ENCODE measurements around the gene SH3GL2.

The SH3GL2 gene

DNA sequence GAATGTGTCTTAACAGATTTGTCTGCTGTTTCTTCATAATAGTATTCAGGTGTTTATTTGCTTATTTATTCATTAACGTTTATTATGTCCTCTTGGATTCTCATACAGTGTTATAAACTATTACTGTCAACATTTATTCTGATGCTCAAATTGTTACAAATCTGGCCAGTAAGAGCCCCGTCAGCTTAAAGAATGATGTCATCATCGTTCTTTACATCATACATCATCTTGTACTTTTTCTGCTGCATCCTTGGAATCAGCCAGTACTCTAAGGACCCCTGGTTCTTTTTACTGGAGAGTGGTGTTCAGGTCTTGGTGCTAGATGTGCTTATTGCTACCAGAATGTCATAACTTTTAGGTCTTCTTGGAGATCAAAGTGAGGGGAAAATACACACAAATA, 86.6 kb downstream of the SH3GL2 start:
- H3K9me3 ChIP-seq (ENCODE audit: control insufficient read depth in 1 of 2, low read length in 2 of 2) = no peaks in the 10 kb centered on the region
- H3K36me3 ChIP-seq (ENCODE audit: control insufficient read depth in 1 of 2, insufficient read depth in 2 of 2, low read length in 2 of 2) = no peaks in the 10 kb centered on the region
- no peak overlapping the region for H3K27ac ChIP-seq (ENCODE audit: low read length)
- no peaks in the 10 kb centered on the region for H3K4me1 ChIP-seq (ENCODE audit: control insufficient read depth in 1 of 2, insufficient read depth in 2 of 2, low read length in 2 of 2)
- H3K4me3 ChIP-seq (ENCODE audit: low read depth in 1 of 2, low read length in 2 of 2) = no peak overlapping the region
- no peaks in the 10 kb centered on the region for H3K27me3 ChIP-seq (ENCODE audit: low read depth, low read length)

GRCh38 chr9:17669206-17669605, 90.3 kb downstream of the SH3GL2 start:
- Histone ChIP-seq H3K36me3 (ENCODE audit: control insufficient read depth in 1 of 2, insufficient read depth in 2 of 2, low read length in 2 of 2) (no peaks in the 10 kb centered on the region), H3K4me3 (ENCODE audit: low read depth in 1 of 2, low read length in 2 of 2) (no peak overlapping the region), H3K9me3 (ENCODE audit: control insufficient read depth in 1 of 2, low read length in 2 of 2) (no peaks in the 10 kb centered on the region), H3K4me1 (ENCODE audit: control insufficient read depth in 1 of 2, insufficient read depth in 2 of 2, low read length in 2 of 2) (no peaks in the 10 kb centered on the region), H3K27ac (ENCODE audit: low read length) (no peak overlapping the region), H3K27me3 (ENCODE audit: low read depth, low read length) (no peaks in the 10 kb centered on the region)

- no peaks in the 10 kb centered on the region for H3K27me3 ChIP-seq (ENCODE audit: low read depth, low read length)
- H3K36me3 ChIP-seq (ENCODE audit: control insufficient read depth in 1 of 2, insufficient read depth in 2 of 2, low read length in 2 of 2) = no peaks in the 10 kb centered on the region
- peaks cover 0 to 14% of the 10 kb centered on the region in 2 donors for H3K9me3 ChIP-seq (ENCODE audit: control insufficient read depth in 1 of 2, low read length in 2 of 2)
- H3K4me3 ChIP-seq (ENCODE audit: low read depth in 1 of 2, low read length in 2 of 2) = no peak overlapping the region
- H3K4me1 ChIP-seq (ENCODE audit: control insufficient read depth in 1 of 2, insufficient read depth in 2 of 2, low read length in 2 of 2) = no peaks in the 10 kb centered on the region
- no peak overlapping the region for H3K27ac ChIP-seq (ENCODE audit: low read length)
Observed at GRCh38 chr9:17682684-17683083, 103.8 kb downstream of the SH3GL2 start.

DNA sequence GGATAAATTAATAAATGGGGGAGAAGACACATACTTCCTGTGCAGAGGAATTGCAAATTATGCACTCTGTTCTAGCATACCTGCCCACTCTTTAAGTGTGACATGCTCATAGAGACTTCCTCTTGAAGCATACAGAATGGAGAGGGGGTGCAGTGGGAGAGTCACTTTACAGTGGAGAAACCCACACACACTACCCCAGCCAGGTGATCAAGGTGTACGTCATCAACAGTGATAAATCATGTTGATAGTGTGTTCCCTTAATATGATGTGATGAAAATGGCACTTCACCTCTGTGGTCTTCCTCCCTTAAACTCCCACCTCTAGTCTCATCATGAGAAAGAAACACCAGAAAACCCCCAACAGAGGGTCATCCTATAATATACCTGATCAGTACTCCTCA, 110.0 kb downstream of the SH3GL2 start:
- Histone ChIP-seq H3K4me1 (ENCODE audit: control insufficient read depth in 1 of 2, insufficient read depth in 2 of 2, low read length in 2 of 2) (no peaks in the 10 kb centered on the region), H3K27ac (ENCODE audit: low read length) (no peak overlapping the region), H3K9me3 (ENCODE audit: control insufficient read depth in 1 of 2, low read length in 2 of 2) (peaks cover 0 to 9% of the 10 kb centered on the region in 2 donors), H3K27me3 (ENCODE audit: low read depth, low read length) (no peaks in the 10 kb centered on the region), H3K4me3 (ENCODE audit: low read depth in 1 of 2, low read length in 2 of 2) (no peak overlapping the region), H3K36me3 (ENCODE audit: control insufficient read depth in 1 of 2, insufficient read depth in 2 of 2, low read length in 2 of 2) (no peaks in the 10 kb centered on the region)

DNA sequence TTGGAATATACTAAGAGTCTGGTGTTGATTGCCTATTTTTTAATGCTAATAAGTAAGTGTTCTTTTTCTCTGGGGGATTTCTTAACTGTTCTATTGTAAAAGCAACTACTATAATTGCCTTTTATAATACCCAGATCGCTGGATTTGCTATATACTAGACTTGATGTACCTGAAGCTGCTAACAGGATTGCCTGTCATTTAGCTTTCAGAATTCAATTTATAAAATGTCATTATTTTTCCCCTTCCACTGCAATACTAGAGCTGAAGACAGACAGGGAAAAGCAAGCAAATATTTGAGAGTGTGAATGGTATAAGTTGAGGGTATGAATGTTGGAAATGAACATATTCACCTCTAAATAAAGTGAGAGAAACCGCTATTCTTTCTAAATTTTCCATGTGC, 115.5 kb downstream of the SH3GL2 start:
- Histone ChIP-seq H3K4me3 (ENCODE audit: low read depth in 1 of 2, low read length in 2 of 2) (no peak overlapping the region), H3K9me3 (ENCODE audit: control insufficient read depth in 1 of 2, low read length in 2 of 2) (no peaks in the 10 kb centered on the region), H3K27ac (ENCODE audit: low read length) (no peak overlapping the region), H3K36me3 (ENCODE audit: control insufficient read depth in 1 of 2, insufficient read depth in 2 of 2, low read length in 2 of 2) (no peaks in the 10 kb centered on the region), H3K27me3 (ENCODE audit: low read depth, low read length) (no peaks in the 10 kb centered on the region), H3K4me1 (ENCODE audit: control insufficient read depth in 1 of 2, insufficient read depth in 2 of 2, low read length in 2 of 2) (no peaks in the 10 kb centered on the region)

DNA sequence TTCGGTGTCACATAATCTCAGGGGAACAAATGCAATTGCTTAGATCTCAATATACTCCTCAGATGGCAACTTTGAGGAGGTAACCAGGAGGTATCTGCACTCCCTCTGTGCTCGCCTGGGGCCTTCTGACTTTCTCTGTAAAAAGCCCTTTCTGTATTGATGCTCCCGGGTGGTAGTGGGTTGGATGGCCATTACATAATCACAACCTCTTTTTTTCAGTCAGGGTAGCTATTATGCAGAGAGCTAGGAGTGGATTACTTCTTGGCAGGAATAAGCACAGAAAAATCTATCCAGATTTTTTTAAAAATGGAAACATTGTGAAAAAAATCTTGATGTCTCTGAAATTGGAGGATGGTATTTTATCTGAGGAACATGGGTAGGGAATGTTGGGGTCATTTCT, 116.6 kb downstream of the SH3GL2 start:
- Histone ChIP-seq H3K36me3 (ENCODE audit: control insufficient read depth in 1 of 2, insufficient read depth in 2 of 2, low read length in 2 of 2) (no peaks in the 10 kb centered on the region), H3K27ac (ENCODE audit: low read length) (no peak overlapping the region), H3K9me3 (ENCODE audit: control insufficient read depth in 1 of 2, low read length in 2 of 2) (no peaks in the 10 kb centered on the region), H3K4me1 (ENCODE audit: control insufficient read depth in 1 of 2, insufficient read depth in 2 of 2, low read length in 2 of 2) (no peaks in the 10 kb centered on the region), H3K27me3 (ENCODE audit: low read depth, low read length) (no peaks in the 10 kb centered on the region), H3K4me3 (ENCODE audit: low read depth in 1 of 2, low read length in 2 of 2) (no peak overlapping the region)

DNA sequence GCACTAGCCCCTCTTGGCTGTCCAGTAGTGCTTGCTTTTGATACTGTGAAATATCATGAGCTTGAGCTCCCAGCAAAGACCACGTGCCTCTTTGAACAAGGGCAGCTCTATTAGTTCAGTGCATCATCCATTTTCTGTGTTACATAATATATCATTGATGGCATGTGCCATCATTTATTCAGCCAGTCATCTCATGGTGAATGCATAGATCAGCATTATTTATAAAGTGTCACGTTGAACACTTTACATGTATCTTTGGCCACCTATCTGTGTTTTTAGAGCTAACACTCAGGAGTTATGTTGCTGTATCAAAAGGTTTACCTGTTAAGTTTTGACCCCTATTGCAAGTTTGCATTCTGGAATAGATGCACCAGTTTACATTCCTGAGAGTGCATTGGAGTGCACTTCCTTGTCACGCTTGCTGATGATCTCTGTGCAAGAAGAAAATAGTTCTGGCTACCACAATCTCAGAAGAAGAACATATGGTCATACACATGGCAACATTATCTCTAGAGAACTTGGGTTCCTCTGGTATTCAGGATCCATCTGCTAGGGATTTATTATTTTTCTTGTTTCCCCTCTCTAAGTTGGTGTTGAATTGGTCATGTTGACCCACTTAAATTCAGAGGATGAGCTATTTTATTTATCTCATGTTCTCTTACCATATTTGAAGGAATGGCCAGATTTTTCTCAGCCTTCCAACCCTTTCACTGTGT, 120.9 kb downstream of the SH3GL2 start:
- Histone ChIP-seq H3K4me3 (ENCODE audit: low read depth in 1 of 2, low read length in 2 of 2) (no peak overlapping the region), H3K9me3 (ENCODE audit: control insufficient read depth in 1 of 2, low read length in 2 of 2) (no peaks in the 10 kb centered on the region), H3K4me1 (ENCODE audit: control insufficient read depth in 1 of 2, insufficient read depth in 2 of 2, low read length in 2 of 2) (no peaks in the 10 kb centered on the region), H3K36me3 (ENCODE audit: control insufficient read depth in 1 of 2, insufficient read depth in 2 of 2, low read length in 2 of 2) (no peaks in the 10 kb centered on the region), H3K27ac (ENCODE audit: low read length) (no peak overlapping the region), H3K27me3 (ENCODE audit: low read depth, low read length) (no peaks in the 10 kb centered on the region)

GRCh38 chr9:17706347-17706746, 127.5 kb downstream of the SH3GL2 start:
- Histone ChIP-seq H3K27ac (ENCODE audit: low read length) (no peak overlapping the region), H3K36me3 (ENCODE audit: control insufficient read depth in 1 of 2, insufficient read depth in 2 of 2, low read length in 2 of 2) (no peaks in the 10 kb centered on the region), H3K27me3 (ENCODE audit: low read depth, low read length) (no peaks in the 10 kb centered on the region), H3K4me1 (ENCODE audit: control insufficient read depth in 1 of 2, insufficient read depth in 2 of 2, low read length in 2 of 2) (no peaks in the 10 kb centered on the region), H3K4me3 (ENCODE audit: low read depth in 1 of 2, low read length in 2 of 2) (no peak overlapping the region), H3K9me3 (ENCODE audit: control insufficient read depth in 1 of 2, low read length in 2 of 2) (peaks cover 0 to 4% of the 10 kb centered on the region in 2 donors)

GRCh38 chr9:17719053-17719452, 140.2 kb downstream of the SH3GL2 start:
- H3K27ac ChIP-seq (ENCODE audit: low read length) = no peak overlapping the region
- no peak overlapping the region for H3K4me3 ChIP-seq (ENCODE audit: low read depth in 1 of 2, low read length in 2 of 2)
- no peaks in the 10 kb centered on the region for H3K27me3 ChIP-seq (ENCODE audit: low read depth, low read length)
- H3K36me3 ChIP-seq (ENCODE audit: control insufficient read depth in 1 of 2, insufficient read depth in 2 of 2, low read length in 2 of 2) = no peaks in the 10 kb centered on the region
- H3K9me3 ChIP-seq (ENCODE audit: control insufficient read depth in 1 of 2, low read length in 2 of 2) = peaks cover 0 to 4% of the 10 kb centered on the region in 2 donors
- H3K4me1 ChIP-seq (ENCODE audit: control insufficient read depth in 1 of 2, insufficient read depth in 2 of 2, low read length in 2 of 2) = no peaks in the 10 kb centered on the region

DNA sequence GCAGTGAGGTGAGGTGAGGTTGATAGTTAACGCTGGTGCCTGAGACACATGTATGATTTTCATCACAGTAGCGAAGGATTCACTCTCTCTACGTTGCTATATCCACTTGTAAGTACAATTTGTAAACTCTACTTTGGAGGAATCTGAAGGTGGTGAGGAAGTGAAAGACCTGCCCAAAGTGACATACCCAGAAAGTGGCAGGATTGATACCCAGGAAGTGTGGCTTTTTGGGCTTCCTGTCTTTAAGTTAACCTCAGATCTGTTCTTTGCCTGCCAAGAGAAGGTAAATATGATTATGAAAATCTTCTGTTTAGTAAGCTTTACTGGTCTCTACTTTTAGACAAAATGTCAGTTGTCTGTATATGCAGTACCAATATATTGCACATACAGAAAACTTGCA, 143.1 kb downstream of the SH3GL2 start:
- Histone ChIP-seq H3K27ac (ENCODE audit: low read length) (no peak overlapping the region), H3K36me3 (ENCODE audit: control insufficient read depth in 1 of 2, insufficient read depth in 2 of 2, low read length in 2 of 2) (no peaks in the 10 kb centered on the region), H3K4me1 (ENCODE audit: control insufficient read depth in 1 of 2, insufficient read depth in 2 of 2, low read length in 2 of 2) (no peaks in the 10 kb centered on the region), H3K9me3 (ENCODE audit: control insufficient read depth in 1 of 2, low read length in 2 of 2) (peaks cover 4 to 8% of the 10 kb centered on the region in 2 donors), H3K4me3 (ENCODE audit: low read depth in 1 of 2, low read length in 2 of 2) (no peak overlapping the region), H3K27me3 (ENCODE audit: low read depth, low read length) (no peaks in the 10 kb centered on the region)

GRCh38 chr9:17723656-17724055, 144.8 kb downstream of the SH3GL2 start:
- no peaks in the 10 kb centered on the region for H3K4me1 ChIP-seq (ENCODE audit: control insufficient read depth in 1 of 2, insufficient read depth in 2 of 2, low read length in 2 of 2)
- H3K36me3 ChIP-seq (ENCODE audit: control insufficient read depth in 1 of 2, insufficient read depth in 2 of 2, low read length in 2 of 2) = no peaks in the 10 kb centered on the region
- no peak overlapping the region for H3K27ac ChIP-seq (ENCODE audit: low read length)
- H3K4me3 ChIP-seq (ENCODE audit: low read depth in 1 of 2, low read length in 2 of 2) = no peak overlapping the region
- H3K9me3 ChIP-seq (ENCODE audit: control insufficient read depth in 1 of 2, low read length in 2 of 2) = peaks cover 4 to 8% of the 10 kb centered on the region in 2 donors
- no peaks in the 10 kb centered on the region for H3K27me3 ChIP-seq (ENCODE audit: low read depth, low read length)

DNA sequence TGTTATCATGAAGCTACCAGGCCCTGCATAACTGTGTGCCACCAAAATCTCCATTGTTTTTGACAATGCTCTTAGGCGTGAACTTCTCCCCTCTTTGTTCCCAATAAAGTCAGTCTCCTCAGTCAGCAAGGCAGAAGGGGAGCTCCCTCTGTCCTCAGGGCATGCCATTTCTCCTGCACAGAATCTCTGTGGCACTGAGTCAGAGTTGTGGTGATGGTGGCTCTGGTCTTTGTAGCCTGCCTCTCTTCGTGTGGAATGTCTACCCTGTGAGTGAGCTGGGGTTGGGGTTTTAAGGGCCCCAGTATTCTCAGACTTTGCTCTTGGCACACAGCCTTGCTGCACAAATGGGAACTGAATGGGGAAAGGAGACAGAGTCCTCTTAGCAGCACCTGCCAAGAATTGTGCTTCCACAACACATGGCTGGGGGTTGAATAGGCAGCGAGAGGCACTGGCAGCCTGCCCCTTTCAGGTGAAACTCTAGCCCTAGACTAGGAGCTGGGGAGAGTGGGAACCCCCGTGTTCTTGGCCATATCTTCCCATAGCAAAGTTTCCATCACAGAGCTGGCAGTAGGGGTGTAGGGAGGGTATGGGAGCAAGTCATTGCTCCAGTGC, 146.6 kb downstream of the SH3GL2 start:
- Histone ChIP-seq H3K27me3 (ENCODE audit: low read depth, low read length) (no peaks in the 10 kb centered on the region), H3K27ac (ENCODE audit: low read length) (no peak overlapping the region), H3K9me3 (ENCODE audit: control insufficient read depth in 1 of 2, low read length in 2 of 2) (peaks cover 4 to 8% of the 10 kb centered on the region in 2 donors), H3K4me1 (ENCODE audit: control insufficient read depth in 1 of 2, insufficient read depth in 2 of 2, low read length in 2 of 2) (no peaks in the 10 kb centered on the region), H3K4me3 (ENCODE audit: low read depth in 1 of 2, low read length in 2 of 2) (no peak overlapping the region), H3K36me3 (ENCODE audit: control insufficient read depth in 1 of 2, insufficient read depth in 2 of 2, low read length in 2 of 2) (no peaks in the 10 kb centered on the region)
